ENCODE results near the gene AFF1. TPM values are rescaled to one million over a fixed set of nuclear protein-coding genes. Genes with fewer than 3 reads are reported as not detected.

The AFF1 gene
- total RNA-seq, 1 experiment from 2014 or later = 23.9 TPM

- no peak for TF ChIP-seq POLR2AphosphoS5 (IDR thresholded peaks at IDR 0.05; ENCODE audit: low read depth, low read length)
- no peak for TF ChIP-seq REST (IDR thresholded peaks at IDR 0.05; ENCODE audit: insufficient read depth in 1 of 2, low read depth in 2 of 2, low read length in 1 of 2)
- TF ChIP-seq CTCF (IDR thresholded peaks at IDR 0.05) = no peak
- TF ChIP-seq SIN3A (IDR thresholded peaks at IDR 0.05; ENCODE audit: borderline replicate concordance, insufficient read depth, low read depth, low read length) = no peak
- no peak for TF ChIP-seq TCF7L2 (IDR thresholded peaks at IDR 0.05; ENCODE audit: low read depth, low read length)
These were observed 175.1 kb downstream of the AFF1 start for GRCh38 chr4:87109945-87110344.

GRCh38 chr4:87112063-87112462 lies 177.3 kb downstream of the AFF1 start:
- ChIA-PET CTCF (no interaction called here), POLR2A (no interaction called here)
- TF ChIP-seq CTCF (IDR thresholded peaks at IDR 0.05) (no peak), REST (IDR thresholded peaks at IDR 0.05; ENCODE audit: insufficient read depth in 1 of 2, low read depth in 2 of 2, low read length in 1 of 2) (no peak), TCF7L2 (IDR thresholded peaks at IDR 0.05; ENCODE audit: low read depth, low read length) (no peak), POLR2AphosphoS5 (IDR thresholded peaks at IDR 0.05; ENCODE audit: low read depth, low read length) (no peak), SIN3A (IDR thresholded peaks at IDR 0.05; ENCODE audit: borderline replicate concordance, insufficient read depth, low read depth, low read length) (no peak)
- no TSS peak for BruUV-seq (replicated peaks)
- DNase-seq (ENCODE audit: low read depth, low spot score) = no peak
- Histone ChIP-seq H3K9me3 (ENCODE audit: control insufficient read depth, insufficient read depth, low read depth, low read length) (no peaks in the 10 kb centered on the region), H3K4me1 (ENCODE audit: control insufficient read depth, insufficient read depth, low read length) (no peaks in the 10 kb centered on the region), H3K36me3 (ENCODE audit: control insufficient read depth, insufficient read depth, low read length) (peaks cover 2% of the 10 kb centered on the region; the same call in 1 of the 2 replicates), H3K4me3 (ENCODE audit: low read depth in 2 of 2, low read length in 2 of 2) (no peak overlapping the region), H3K27me3 (ENCODE audit: control insufficient read depth, insufficient read depth, low read length) (no peaks in the 10 kb centered on the region), H3K27ac (ENCODE audit: low read length) (no peak overlapping the region)
- in situ Hi-C loops (cut with HindIII; ENCODE audit: low pct_unique_long_range_greater_than_20kb, low sequenced_read_pairs) = no loop called here
- intact Hi-C loops (cut with micrococcal nuclease; ENCODE audit: unreplicated experiment) = no loop called here
- no peak for ATAC-seq

More at GRCh38 chr4:87109945-87110344, 175.1 kb downstream of the AFF1 start:
- no peaks in the 10 kb centered on the region for H3K9me3 ChIP-seq (ENCODE audit: control insufficient read depth, insufficient read depth, low read depth, low read length)
- H3K36me3 ChIP-seq (ENCODE audit: control insufficient read depth, insufficient read depth, low read length) = no peaks in the 10 kb centered on the region
- H3K4me3 ChIP-seq (ENCODE audit: low read depth in 2 of 2, low read length in 2 of 2) = no peak overlapping the region
- no peaks in the 10 kb centered on the region for H3K4me1 ChIP-seq (ENCODE audit: control insufficient read depth, insufficient read depth, low read length)
- ChIA-PET POLR2A (no interaction called here), CTCF (no interaction called here)
- H3K27me3 ChIP-seq (ENCODE audit: control insufficient read depth, insufficient read depth, low read length) = no peaks in the 10 kb centered on the region
- in situ Hi-C loops (cut with HindIII; ENCODE audit: low pct_unique_long_range_greater_than_20kb, low sequenced_read_pairs) (no loop called here), intact Hi-C loops (cut with micrococcal nuclease; ENCODE audit: unreplicated experiment) (no loop called here)
- no peak overlapping the region for H3K27ac ChIP-seq (ENCODE audit: low read length)
- DNase-seq (ENCODE audit: low read depth, low spot score) = no peak
- ATAC-seq = no peak
- no TSS peak for BruUV-seq (replicated peaks)

All from Panc1 (cell line).